Activated CD4-positive, alpha-beta memory T cell treated with anti-CD3 and anti-CD28 coated beads, Interleukin-2, amount 10 ng/mL, durations not matched to agents 7 days and 5 days (primary cell): ENCODE measurements around the gene ZNF532. TPM values are rescaled to one million over a fixed set of nuclear protein-coding genes. Genes with fewer than 3 reads are reported as not detected.

Experiments used
- CTCF ChIA-PET: fragments of 350-600 bp; sonication (Branson Sonifier 250); formaldehyde crosslinking; loops from one replicate; lab custom pipeline; 2021; ENCODE audit warnings: antibody characterized with exemption, inconsistent platforms; lab: Charles Lee
- POLR2A ChIA-PET: fragments of 350-600 bp; sonication (Branson Sonifier 250); formaldehyde crosslinking; loops from one replicate; lab custom pipeline; 2021; ENCODE audit warnings: antibody characterized with exemption; lab: Charles Lee
- DNase-seq: peaks from one replicate; pipeline ENCODE4 v3.0.0-alpha.2; 2020
- H3K27ac Mint-ChIP-seq: one replicate; pipeline ENCODE4 v1.8.0; 2021; ENCODE audit warnings: mild to moderate bottlenecking, mixed read lengths
- H3K27me3 Mint-ChIP-seq: one replicate; pipeline ENCODE4 v1.8.0; 2021; ENCODE audit warnings: mixed read lengths
- H3K36me3 Mint-ChIP-seq: one replicate; pipeline ENCODE4 v1.8.0; 2021; ENCODE audit warnings: low read depth, mixed read lengths
- H3K4me1 Mint-ChIP-seq: one replicate; pipeline ENCODE4 v1.8.0; 2021; ENCODE audit warnings: mixed read lengths
- H3K4me3 Mint-ChIP-seq: one replicate; pipeline ENCODE4 v1.8.0; 2021; ENCODE audit warnings: mild to moderate bottlenecking, mixed read lengths
- H3K9me3 Mint-ChIP-seq: one replicate; pipeline ENCODE4 v1.8.0; 2021; ENCODE audit warnings: mixed read lengths
- total RNA-seq, 2 experiments: library from RNA; stranded (reverse); gene quantifications; one replicate each; pipeline ENCODE4 v1.2.3, GENCODE V29; 2021

Gene ZNF532
- total RNA-seq, 2 experiments from 2014 or later = 3.4 to 4.2 TPM

DNA sequence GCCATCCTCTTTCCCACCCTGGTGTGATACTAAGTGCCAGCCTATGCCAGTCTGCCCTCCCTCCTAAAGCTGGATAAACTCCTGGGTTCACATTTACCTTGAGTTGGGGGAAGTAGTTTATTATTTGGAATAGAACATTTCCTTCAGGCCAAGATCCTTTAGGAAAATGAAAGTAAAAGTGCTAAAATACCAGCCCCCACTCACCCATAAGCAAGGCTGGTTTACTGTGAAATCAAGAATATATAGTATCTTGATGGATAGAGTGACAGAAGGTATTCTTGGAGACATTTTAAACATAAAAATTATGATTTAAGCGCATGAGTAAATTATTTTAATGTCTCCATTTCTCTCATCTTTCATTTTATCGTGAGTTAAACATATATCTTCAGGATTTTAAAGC is 27.1 kb downstream of the ZNF532 start:
- DNase-seq = no peak
- no peak overlapping the region for H3K4me3 Mint-ChIP-seq
- no peaks in the 10 kb centered on the region for H3K36me3 Mint-ChIP-seq
- POLR2A ChIA-PET = no interaction called here
- H3K27me3 Mint-ChIP-seq = peaks cover 1% of the 10 kb centered on the region
- H3K9me3 Mint-ChIP-seq = no peaks in the 10 kb centered on the region
- no peak overlapping the region for H3K27ac Mint-ChIP-seq
- CTCF ChIA-PET = no interaction called here
- H3K4me1 Mint-ChIP-seq = peaks cover 21% of the 10 kb centered on the region

DNA sequence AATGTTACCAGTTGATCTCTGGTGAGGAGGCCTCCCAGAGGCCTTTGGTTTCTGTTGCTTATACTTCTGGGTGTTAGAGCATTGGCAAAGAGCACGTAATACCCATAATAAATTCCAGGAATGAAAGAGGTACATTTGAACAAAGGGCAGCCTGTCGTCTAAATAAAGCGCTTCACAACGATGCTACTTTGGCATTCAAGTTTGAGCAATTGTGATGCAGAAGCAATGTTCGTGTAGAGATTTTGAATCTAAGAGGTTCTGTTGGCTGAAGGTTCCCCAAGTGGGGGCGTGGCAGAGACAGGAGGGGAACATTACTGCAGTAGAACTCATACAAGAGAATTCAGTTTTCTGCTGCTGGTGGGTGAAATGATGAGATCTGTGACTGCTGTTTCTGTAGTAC is 27.8 kb downstream of the ZNF532 start:
- Mint-ChIP-seq H3K36me3 (no peaks in the 10 kb centered on the region), H3K27me3 (no peaks in the 10 kb centered on the region)

DNA sequence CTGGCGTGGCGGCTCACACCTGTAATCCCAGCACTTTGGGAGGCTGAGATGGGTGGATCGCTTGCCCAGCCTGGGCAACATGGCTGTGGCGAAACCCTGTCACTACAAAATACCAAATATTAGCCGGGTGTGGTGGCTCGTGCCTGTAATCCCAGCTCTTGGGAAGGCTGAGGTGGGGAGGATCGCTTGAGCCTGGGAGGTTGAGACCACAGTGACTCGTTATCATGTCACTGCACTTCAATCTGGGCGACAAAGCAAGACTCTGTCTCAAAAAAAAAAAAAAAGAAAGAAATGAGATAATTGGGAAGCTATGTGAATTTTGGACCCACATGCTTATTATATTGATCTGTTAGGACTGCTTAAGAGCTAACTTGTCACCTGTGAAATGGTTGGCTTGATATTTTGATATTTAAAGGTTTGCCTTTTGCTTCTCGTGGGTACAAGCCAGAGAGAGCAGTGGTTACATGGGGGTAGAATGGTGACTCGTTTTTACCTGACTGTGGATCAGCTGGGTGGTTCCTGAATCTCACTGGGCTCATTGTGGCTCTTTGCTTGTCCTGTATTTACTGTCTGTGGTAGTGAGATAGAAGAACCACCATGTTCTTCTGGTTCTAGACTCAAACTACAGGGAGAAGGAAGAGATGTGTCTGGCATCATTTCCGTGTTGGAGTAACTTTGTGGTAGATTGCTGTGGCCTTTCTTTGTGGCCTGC is 28.9 kb downstream of the ZNF532 start:
- no peak for DNase-seq
- POLR2A ChIA-PET = no interaction called here
- no peaks in the 10 kb centered on the region for H3K36me3 Mint-ChIP-seq
- H3K4me3 Mint-ChIP-seq = no peak overlapping the region
- CTCF ChIA-PET = no interaction called here
- H3K4me1 Mint-ChIP-seq = peaks cover 13% of the 10 kb centered on the region
- no peak overlapping the region for H3K27ac Mint-ChIP-seq
- no peaks in the 10 kb centered on the region for H3K27me3 Mint-ChIP-seq
- H3K9me3 Mint-ChIP-seq = no peaks in the 10 kb centered on the region

More for the DNA sequence above, 27.8 kb downstream of the ZNF532 start:
- ChIA-PET POLR2A (no interaction called here), CTCF (no interaction called here)
- no peaks in the 10 kb centered on the region for H3K9me3 Mint-ChIP-seq
- H3K4me1 Mint-ChIP-seq = peaks cover 16% of the 10 kb centered on the region
- H3K4me3 Mint-ChIP-seq = no peak overlapping the region
- no peak overlapping the region for H3K27ac Mint-ChIP-seq
- no peak for DNase-seq

DNA sequence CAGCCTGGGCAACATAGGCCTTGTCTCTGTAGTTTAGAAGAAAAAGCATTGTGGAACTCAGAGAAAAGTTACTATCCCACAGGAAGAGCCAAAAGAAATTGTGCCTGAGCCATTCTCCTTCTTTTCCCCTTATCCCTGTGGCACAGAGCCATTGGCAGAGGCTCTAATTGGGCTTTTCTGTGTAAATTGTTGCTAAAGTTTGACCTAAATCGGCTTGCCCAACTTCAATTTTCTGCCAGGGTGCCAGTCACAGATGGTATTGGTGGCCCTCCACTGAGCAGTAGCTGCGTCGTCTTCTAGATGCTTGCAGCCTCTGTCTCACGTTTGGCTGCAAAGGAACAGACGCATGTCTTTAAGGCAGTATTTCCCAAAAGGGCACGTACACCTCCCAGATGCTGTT is 30.3 kb downstream of the ZNF532 start:
- no peaks in the 10 kb centered on the region for H3K36me3 Mint-ChIP-seq
- ChIA-PET CTCF (no interaction called here), POLR2A (no interaction called here)
- H3K4me3 Mint-ChIP-seq = no peak overlapping the region
- no peak overlapping the region for H3K27ac Mint-ChIP-seq
- no peaks in the 10 kb centered on the region for H3K27me3 Mint-ChIP-seq
- DNase-seq = no peak
- H3K4me1 Mint-ChIP-seq = peaks cover 13% of the 10 kb centered on the region
- no peaks in the 10 kb centered on the region for H3K9me3 Mint-ChIP-seq

DNA sequence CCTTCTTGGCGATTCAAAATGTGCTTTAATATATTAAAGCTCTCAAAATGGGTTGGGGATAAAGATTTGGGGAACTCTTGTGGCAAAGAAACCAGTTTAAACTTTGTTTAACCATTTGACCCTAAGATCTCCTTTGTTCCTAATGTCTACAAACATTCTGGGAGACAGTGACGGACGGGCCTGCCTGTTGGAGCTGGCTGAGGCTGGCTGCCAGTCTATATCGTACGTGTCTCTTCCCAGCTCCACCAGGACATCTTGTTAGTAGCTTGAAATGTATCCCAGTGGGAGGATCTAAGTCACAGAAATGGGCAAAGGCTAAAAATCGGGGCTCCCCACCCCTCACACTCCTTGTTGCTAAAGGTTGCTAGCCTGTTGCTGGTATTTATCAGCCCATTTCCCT is 30.7 kb downstream of the ZNF532 start:
- Mint-ChIP-seq H3K27me3 (no peaks in the 10 kb centered on the region), H3K9me3 (no peaks in the 10 kb centered on the region)
- CTCF ChIA-PET = interaction anchor here (0.7 kb wide), 1 partner anchor 467 kb away, joined by 3 read pairs; no protein-coding TSS in a partner anchor

DNA sequence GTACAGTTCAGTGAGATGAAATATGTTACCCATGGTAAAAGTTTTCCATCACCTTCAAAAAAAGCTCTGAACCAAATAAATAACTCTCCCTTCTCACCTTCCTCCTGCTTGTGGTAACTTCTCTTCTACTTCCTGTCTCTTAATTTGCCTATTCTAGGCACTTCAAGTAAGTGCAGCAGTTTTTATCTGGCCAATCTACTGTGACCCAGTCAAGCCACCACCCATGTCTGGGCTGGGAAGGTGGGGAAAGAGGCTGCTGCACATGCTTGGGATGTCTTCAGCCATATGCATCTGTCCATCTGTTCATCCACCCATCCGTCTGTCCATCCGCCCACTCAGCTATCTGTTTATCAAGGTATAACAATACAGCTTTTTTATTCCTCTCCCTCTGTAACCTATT is 31.6 kb downstream of the ZNF532 start:
- Mint-ChIP-seq H3K9me3 (no peaks in the 10 kb centered on the region), H3K27me3 (no peaks in the 10 kb centered on the region), H3K36me3 (no peaks in the 10 kb centered on the region), H3K4me1 (peaks cover 13% of the 10 kb centered on the region), H3K4me3 (no peak overlapping the region), H3K27ac (no peak overlapping the region)
- no peak for DNase-seq
- POLR2A ChIA-PET = no interaction called here
- CTCF ChIA-PET = interaction anchor here (0.7 kb wide), 1 partner anchor 468 kb away, joined by 3 read pairs; no protein-coding TSS in a partner anchor

More for the DNA sequence above, 30.7 kb downstream of the ZNF532 start:
- DNase-seq = no peak
- POLR2A ChIA-PET = no interaction called here
- H3K4me3 Mint-ChIP-seq = no peak overlapping the region
- H3K27ac Mint-ChIP-seq = no peak overlapping the region
- no peaks in the 10 kb centered on the region for H3K36me3 Mint-ChIP-seq
- peaks cover 13% of the 10 kb centered on the region for H3K4me1 Mint-ChIP-seq

DNA sequence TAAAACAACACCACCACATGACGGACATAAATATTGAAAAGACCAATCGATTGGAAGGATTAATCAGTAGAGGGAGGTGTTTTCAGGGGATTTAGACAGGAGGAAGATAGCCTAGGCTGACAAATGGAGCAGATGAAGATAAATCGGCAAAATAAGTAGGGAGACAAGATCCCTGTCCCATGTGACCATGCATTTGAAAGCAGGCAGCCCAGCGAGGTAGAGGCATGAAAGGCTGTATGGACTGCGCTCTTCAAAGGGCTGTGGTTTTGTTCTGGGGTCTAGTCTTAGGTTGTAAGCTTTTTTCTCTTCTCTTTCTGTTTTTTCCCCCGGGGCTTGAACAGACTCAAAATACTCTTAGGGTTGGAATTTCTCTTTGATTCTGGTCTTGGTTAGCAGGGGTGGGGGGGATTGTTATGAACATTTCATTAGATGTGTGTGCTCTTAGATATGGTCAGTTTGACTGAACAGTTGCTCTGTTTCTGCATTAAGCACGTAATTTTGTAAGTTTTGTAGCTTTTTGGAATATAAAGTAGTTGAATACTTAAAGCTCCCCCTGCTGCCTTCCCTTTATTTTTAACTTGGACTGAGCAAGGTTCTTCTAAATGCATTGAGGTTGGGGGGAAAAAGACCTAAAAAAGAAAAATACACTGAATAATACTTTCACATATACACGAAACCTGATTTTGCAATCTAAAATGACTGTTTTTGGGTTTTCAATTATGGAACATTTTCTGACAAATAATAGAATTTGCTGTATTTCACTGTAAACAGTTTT is 32.2 kb downstream of the ZNF532 start:
- Mint-ChIP-seq H3K4me1 (peaks cover 13% of the 10 kb centered on the region), H3K27me3 (no peaks in the 10 kb centered on the region), H3K9me3 (no peaks in the 10 kb centered on the region), H3K36me3 (no peaks in the 10 kb centered on the region), H3K27ac (no peak overlapping the region), H3K4me3 (no peak overlapping the region)
- ChIA-PET CTCF (no interaction called here), POLR2A (no interaction called here)
- no peak for DNase-seq

DNA sequence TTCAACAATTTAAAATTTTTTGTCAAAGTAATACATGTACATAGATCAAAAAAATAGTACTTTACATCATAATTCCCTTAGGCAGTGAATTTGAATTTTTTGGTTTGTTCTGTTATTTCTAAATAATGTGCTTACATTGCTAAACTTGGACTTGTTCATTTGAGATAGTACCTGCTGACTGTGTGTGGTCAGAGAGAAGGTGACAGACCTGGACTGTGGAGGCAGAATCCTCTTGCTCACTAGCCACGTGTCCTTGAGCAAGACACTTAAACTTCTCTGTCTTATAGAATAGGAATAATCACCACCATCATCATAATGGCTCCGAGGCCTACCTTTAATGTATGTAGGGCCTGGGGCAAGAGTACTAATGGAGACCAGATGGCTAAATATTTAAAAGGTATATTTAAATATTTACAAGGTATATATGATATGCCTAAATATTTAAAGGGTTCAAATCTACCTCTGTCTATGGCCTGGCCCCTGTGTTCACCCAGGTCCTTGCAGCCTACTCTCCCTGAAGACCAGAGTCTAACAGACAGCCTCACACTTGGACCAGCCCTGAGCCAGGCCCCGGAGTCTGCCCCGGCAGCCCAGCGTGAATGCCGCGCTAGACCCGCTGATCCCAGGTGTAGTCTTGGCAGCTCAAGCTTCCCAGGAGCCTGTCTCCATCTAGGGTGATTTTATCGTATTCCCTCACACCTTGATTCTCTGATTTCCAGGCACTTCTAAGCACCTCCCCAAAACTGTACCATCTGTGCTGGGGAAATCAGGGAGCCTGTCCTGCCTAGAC is 33.5 kb downstream of the ZNF532 start:
- no peaks in the 10 kb centered on the region for H3K9me3 Mint-ChIP-seq
- POLR2A ChIA-PET = no interaction called here

DNA sequence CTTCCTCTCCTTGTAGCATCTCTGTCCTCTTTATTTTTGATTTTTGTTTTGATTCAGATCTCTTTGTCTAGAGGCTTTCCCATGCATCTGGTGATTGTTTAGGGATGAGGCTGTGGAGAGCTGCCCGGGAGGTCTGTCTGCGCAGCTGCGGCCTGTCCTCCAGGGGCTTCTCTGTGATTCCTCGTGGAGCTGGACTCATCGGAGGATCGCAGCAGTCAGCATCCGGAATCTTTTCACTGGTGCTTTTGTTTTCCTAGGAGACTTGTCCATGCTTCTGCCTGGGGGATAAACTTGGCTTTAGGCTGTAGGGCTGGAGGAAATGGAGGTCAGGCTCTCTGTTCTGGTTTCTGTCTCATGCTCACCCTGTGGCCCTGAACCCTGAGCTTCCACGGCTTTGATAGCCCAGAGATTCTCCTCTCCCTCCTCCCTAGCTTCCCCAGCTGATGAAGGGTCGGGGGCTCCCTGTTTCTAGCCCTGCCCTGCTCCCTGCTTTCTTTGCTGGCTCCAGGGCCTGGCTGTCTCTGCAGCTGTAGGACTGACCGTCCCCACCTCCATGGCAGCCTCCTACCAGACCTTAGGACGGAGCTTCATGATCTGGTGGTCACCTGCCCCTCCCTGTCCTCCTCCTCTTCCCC is 35.5 kb downstream of the ZNF532 start:
- no peak for DNase-seq
- Mint-ChIP-seq H3K4me3 (no peak overlapping the region), H3K27ac (no peak overlapping the region), H3K4me1 (peaks cover 9% of the 10 kb centered on the region), H3K27me3 (no peaks in the 10 kb centered on the region), H3K36me3 (no peaks in the 10 kb centered on the region), H3K9me3 (no peaks in the 10 kb centered on the region)
- POLR2A ChIA-PET = no interaction called here
- CTCF ChIA-PET = no interaction called here

More for the DNA sequence above, 33.5 kb downstream of the ZNF532 start:
- Mint-ChIP-seq H3K27ac (no peak overlapping the region), H3K4me1 (peaks cover 13% of the 10 kb centered on the region), H3K4me3 (no peak overlapping the region), H3K27me3 (no peaks in the 10 kb centered on the region), H3K36me3 (no peaks in the 10 kb centered on the region)
- no peak for DNase-seq
- CTCF ChIA-PET = no interaction called here

DNA sequence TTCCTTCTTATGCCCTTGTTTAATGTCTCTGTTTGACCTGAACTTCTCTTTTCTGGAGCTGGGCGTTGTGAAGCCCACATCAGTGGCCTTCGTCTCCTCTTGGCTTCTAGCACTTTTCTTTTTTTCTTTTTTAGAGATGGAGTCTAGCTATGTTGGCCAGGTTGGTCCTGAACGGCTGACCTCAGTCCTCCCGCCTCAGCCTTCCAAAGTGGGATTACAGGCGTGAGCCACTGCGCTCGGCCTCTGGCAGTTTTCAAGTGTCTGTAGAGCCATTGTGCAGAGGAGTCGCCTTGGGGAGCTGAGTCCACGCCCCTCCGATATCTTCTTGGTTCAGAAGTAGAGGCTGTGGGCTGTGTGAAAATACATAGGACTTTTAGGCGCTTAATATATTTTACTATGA is 36.5 kb downstream of the ZNF532 start:
- ChIA-PET POLR2A (no interaction called here), CTCF (no interaction called here)
- H3K9me3 Mint-ChIP-seq = no peaks in the 10 kb centered on the region
- peaks cover 6% of the 10 kb centered on the region for H3K4me1 Mint-ChIP-seq
- H3K4me3 Mint-ChIP-seq = no peak overlapping the region
- no peak overlapping the region for H3K27ac Mint-ChIP-seq
- no peak for DNase-seq
- H3K27me3 Mint-ChIP-seq = no peaks in the 10 kb centered on the region
- H3K36me3 Mint-ChIP-seq = no peaks in the 10 kb centered on the region

DNA sequence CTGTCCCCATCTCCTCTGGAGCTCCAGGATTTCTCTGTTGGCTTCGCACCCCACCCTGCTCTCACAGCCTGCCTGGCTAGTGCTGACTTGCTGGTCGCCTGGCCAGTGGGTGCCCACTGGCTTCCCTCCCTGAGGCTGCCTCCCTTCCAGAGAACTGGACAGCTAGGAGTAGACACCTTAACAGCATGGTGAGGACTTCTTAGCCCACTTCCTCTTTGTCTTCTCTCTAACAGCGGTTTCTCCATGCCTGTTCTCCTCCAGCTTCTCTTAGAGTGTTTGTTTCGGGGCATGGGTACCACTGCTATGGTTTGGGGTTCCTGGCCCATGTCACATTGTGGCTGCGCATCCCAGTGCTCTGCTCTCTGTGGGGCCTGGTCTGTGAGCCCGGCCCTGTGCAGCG is 37.1 kb downstream of the ZNF532 start:
- Mint-ChIP-seq H3K4me3 (no peak overlapping the region), H3K27me3 (no peaks in the 10 kb centered on the region), H3K27ac (no peak overlapping the region), H3K9me3 (no peaks in the 10 kb centered on the region), H3K36me3 (no peaks in the 10 kb centered on the region), H3K4me1 (no peaks in the 10 kb centered on the region)
- ChIA-PET CTCF (no interaction called here), POLR2A (no interaction called here)
- DNase-seq = no peak

DNA sequence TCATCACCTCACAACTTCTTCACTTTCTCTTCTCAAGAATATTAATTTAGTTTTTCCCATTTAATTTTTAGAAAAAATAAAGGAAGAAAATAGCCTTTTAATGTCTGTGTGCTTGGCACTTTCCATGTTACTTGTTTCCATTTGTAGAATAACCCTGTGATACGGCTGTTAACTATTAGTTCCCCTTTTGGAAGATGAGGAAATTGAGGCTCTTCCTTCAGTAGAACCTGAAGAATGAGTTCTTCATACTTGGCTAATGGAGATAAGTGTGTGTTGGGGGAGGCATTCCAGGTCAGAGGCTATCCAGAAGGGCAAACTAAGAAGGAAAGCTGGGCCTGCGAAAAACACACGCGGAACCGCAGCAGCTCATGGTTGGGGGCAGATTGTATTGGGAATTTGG is 38.3 kb downstream of the ZNF532 start:
- DNase-seq = no peak
- Mint-ChIP-seq H3K4me1 (no peaks in the 10 kb centered on the region), H3K27me3 (no peaks in the 10 kb centered on the region), H3K36me3 (no peaks in the 10 kb centered on the region), H3K4me3 (no peak overlapping the region), H3K27ac (no peak overlapping the region), H3K9me3 (no peaks in the 10 kb centered on the region)
- ChIA-PET POLR2A (no interaction called here), CTCF (no interaction called here)

DNA sequence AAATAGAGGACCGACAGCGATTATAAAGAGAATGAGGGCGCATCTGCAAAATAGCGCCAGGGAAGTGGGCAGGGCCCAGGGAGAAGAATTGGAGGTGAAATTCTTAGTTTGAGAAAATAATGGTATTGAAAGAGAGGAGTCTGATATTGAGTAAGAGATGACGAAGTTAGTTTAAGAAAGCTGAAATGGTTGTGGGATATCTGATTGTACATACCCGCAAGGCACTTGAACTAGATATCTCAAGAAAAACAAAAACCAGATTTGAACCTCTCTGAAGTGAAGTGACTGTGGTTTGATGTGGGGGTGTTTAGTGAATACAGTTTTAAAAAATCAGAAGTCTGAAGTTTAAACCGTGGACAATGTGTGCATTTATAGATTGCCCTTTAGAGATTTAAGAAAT is 38.9 kb downstream of the ZNF532 start:
- no peak overlapping the region for H3K4me3 Mint-ChIP-seq
- no peaks in the 10 kb centered on the region for H3K27me3 Mint-ChIP-seq
- no peaks in the 10 kb centered on the region for H3K36me3 Mint-ChIP-seq
- ChIA-PET CTCF (no interaction called here), POLR2A (no interaction called here)
- no peak overlapping the region for H3K27ac Mint-ChIP-seq
- H3K4me1 Mint-ChIP-seq = no peaks in the 10 kb centered on the region
- H3K9me3 Mint-ChIP-seq = no peaks in the 10 kb centered on the region
- DNase-seq = no peak
